Amygdala (tissue), 56 donors: ENCODE measurements around the gene CACHD1.
"Not testable (repeated sequence)": the region's sequence is repeated elsewhere in the genome, so short reads cannot be mapped to it uniquely, and the experiment has no call there.

Source experiments
- DNase-seq, 56 donors: peaks; one replicate each; lab custom pipeline; 2025; lab: John Stamatoyannopoulos, UW

Gene CACHD1

DNA sequence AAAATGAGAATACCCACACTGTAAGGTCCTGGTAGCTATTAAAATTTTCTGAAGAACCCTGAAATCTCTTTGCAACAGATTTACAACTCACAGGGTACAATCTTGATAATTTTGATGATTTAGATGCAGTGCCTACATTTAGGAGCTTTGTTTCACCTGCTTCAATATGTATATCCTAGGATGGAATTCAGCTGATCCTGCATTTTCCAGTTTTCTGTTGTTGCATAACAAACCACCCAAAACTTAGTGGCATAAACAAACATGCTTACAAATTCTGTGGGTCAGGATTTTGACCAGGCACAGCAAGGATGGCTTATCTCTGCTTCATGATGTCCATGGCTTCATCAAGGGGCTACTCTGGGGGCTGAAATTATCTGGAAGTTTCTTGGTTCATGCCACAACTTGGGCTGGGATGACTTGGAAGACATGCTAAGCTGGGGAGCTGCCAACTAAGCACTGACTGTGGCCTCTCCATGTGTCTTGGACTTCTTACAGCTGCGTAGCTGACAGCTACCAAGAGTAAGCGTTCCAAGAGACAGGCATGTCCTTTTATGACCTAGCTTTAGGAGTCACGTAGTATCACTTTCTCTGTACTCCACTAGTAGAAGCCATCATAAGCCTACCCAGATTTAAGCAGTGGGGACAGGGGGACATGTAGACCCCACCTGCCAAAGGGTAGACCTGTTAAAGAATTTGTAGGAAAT, 108.5 kb downstream of the CACHD1 start:
- DNase-seq: peak in 1 of 56 donors; percentile 7

DNA sequence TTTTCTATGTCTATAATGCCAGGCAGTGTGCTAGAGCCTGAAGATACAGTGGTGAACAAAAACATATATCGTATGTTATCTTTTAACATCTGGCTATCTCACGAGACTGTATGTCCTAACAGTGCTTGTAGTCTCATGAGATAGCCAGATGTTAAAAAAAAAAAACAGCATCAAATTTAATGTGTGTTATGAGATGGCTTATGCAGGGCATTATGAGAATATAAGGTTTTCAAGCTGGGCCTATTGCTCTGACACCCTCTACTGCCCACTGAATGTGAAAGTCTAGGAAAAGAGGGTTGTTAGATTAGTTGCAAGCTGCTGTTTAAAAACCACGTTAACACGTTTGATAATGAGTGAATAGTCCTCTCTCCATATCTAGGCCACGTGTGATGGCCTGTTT, 109.8 kb downstream of the CACHD1 start:
- no peak for DNase-seq

DNA sequence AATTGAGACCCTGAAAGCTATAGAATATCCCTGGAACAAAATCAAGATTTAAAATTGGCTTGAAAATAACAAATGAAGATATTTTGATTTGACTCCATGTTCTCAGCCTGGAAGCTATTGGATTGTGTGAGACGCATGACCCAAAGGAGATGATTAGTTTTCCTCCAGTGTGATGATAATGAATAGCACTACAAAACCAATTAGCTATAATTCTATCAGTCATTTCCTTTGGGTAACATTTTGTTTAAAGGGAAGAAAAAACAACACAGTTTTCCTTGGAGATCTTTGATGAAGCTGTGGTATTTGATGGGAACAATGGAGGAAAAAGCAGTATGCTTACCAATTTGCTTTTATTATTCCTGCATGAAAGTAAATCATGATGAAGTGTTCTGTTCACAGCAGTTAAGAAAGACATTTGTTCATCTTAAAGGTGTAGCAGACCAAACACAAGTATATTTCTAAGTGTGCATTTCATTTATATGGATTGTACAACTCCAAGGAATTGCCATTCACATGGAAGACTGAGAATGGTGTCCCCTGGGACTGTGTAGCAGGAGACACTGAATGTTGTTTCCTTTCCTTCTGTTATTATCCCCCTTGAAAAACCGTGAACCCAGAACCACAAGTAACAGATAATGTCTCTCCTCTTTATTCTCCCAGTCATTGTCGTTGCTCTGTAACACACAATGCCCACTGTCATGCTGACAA, 111.4 kb downstream of the CACHD1 start:
- no peak for DNase-seq

DNA sequence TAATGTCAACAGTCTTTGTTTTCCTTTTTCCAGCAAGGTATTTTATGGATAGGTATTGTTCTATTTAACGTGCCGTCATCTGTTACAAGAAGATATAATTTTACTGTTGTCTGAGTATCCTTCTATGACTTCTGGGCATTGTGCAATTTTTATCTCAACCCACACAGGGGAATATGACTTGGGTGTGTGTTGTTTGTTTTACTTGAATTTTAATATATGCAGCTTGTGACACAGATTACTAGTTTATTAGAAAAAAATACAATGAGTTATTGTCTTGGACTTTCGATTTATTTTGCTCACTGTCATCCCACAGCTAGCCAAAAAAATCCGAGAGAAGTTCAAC, 111.9 kb downstream of the CACHD1 start:
- DNase-seq: no peak

DNA sequence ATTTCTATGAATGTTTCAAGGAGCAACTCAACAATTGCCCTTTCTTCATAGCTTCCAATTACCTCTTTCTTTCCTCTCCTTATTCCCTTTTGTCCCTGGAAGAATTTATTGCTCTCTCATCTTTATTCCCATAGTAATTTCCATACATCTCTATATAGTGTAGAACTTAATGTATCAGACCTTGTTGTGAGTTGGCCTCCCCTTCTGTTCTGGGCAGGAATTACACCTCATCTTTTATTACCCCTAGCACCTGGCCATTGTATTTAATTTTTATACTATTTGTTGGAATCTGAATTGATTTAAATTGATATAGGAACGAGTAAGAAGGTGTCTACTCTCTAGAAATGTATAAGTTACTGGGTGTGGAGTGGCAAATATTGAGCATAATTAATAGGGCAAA, 114.5 kb downstream of the CACHD1 start:
- no peak for DNase-seq

DNA sequence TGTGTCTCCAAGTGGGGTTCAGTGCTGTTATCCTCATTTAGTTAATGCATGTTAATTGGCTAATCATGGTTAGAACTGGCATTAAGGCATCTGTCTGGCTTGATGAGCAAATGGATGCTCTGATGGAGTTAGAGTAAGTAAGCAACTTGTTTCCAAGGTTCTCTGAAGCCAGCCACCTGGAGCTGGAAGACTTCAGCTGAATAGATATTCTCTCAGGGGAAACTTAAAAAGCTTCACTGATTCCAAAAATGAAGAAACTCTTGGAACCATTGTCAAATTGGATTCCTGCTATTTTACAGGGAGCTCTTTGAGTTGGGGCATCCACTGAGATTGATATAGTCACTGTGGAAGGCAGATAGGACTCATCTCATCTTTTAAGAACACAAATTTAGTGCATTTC, 118.9 kb downstream of the CACHD1 start:
- no peak for DNase-seq

DNA sequence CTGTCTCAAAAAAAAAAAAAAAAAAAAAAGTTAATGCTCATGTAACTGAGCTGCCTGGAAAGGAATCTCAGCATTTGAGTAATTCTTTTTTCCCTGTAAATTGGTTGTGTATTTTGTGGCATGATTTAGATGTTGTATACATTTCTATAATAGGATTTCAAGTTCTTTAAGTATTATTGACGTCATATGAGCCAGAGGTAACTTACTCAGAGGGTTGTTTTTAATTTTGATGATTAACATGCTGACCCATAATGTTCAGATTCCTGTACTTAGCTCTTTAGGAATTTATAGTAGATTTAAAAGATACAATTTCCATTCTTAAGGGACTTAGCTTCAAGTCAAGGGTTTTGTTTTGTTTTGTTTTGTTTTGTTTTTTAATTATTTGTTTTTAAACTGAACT, 120.4 kb downstream of the CACHD1 start:
- DNase-seq: no peak

DNA sequence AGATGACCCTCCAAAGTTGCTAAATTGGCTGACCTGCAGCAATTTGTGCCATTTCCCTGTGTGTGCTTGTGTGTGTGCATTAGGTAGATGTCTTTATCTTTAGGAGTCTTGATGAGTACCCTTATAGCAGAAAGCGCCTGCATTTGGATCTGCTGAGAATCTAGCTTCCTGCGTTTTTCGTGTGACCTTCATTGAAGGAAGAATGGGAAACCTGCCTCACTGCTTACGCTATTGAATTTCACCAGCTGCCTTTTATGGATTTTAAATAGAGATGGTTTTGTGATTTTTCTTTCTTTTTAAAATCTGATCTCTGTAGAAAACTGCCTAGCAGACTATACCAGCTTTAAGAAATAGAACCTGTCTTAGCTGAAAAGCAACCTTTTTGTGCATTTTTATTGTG, 124.5 kb downstream of the CACHD1 start:
- DNase-seq: no peak

DNA sequence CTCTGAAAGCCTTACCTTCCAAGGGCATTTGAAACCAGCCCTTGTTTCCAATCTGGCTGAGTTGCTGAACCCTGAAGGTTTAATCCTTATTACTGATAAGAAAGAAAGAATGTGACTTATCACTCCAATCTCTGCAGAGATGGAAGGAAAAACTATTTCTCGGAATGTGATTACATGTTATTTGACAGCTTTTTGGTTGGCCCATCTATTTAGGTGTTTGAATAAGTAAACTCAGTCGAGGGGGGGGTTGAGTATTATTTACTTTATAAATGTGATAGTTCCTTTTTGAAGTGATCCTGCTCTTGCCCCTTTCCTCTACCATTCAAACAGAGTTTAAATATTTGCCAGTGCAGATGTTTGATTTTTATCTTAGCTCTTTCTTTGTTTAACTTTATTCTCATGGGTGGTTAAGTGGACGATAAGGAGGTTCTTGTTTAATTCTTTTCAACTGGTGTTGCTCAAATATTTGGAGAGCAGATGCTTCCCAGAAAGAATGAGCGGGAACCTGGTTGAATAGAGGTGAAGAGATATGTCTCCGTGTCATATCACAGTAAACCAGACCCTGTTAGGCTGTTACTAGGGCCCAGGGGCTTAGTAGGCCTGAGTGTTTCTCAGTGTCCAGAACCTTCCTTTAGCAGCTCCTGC, 126.1 kb downstream of the CACHD1 start:
- no peak for DNase-seq

DNA sequence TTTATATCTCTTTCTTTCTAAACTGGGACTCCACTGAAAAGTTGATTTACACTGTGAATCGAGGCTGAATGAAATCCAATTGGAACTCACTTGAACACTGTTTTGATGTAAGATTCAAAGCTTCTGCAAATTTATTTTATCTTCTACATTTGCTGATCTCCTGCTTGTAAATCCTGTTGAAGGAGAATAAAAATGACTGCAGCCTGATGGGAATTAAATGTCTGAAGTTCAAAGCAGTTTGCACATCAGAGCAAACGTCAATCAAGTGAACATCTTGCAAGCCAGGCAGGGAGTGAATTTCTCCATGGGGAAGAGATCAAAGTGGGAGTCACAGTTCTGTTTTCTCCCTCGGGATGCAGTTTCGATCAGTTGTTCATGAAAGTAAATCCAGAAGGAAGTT, 127.2 kb downstream of the CACHD1 start:
- DNase-seq: no peak

DNA sequence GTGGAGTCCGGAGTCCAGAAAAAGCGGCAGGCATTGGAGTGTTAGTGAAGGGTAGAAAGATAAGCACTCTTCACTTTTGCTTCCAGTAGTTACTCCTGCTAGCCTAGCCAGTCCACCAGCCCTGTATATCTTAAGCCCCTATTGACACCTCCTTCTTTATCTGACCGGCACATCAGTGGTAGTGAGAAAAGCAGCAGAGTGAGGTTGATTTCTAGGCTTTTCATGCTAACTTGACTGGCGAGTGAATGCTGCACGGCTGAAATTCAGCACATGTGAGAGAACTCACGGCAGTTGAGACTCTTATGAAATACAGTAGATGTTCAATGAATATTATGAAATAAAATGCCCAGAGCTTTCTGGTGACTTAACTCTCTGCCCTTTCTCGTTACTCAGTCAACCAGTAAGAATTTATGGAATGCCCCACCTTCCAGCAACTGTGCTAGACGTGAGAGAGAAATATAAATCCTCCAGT, 128.2 kb downstream of the CACHD1 start:
- no peak for DNase-seq

DNA sequence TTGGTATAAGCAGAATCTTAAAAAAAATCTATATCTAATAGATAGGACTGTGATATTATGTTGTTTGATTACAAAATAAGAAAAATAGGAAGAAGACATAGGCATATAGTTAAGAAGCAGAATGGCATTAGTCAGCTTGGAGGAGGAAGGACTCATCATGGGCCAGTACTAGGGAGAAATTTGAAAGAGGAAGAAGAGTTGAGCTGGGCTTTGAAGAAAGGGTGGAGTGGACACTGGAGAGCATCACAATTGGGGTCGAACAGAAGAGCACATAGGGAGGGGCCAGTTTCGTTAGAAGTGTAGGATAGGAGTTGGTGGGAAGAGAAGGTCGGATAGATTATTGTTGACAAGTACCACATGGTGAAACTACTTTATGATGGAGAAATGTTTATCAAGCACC, 129.3 kb downstream of the CACHD1 start:
- DNase-seq: no peak

DNA sequence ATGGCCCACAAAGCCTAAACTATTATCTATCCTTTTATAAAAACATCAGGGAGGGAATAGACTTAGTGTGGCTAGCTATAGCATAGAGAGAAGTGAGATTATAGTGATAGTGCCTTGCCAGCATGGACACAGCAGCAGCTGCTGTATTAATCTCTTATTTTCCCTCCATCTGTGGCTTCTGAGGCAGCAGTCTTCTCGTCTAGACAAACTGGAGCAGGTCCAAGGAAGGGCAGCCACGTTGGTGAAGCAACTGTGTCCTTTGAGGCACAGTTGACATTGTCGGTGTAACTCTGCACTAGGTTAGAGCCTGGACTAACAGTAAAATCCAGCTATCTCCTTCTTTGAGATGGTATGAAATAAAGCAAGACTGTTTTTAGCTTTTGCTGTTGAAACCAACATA, 131.3 kb downstream of the CACHD1 start:
- DNase-seq: no peak

DNA sequence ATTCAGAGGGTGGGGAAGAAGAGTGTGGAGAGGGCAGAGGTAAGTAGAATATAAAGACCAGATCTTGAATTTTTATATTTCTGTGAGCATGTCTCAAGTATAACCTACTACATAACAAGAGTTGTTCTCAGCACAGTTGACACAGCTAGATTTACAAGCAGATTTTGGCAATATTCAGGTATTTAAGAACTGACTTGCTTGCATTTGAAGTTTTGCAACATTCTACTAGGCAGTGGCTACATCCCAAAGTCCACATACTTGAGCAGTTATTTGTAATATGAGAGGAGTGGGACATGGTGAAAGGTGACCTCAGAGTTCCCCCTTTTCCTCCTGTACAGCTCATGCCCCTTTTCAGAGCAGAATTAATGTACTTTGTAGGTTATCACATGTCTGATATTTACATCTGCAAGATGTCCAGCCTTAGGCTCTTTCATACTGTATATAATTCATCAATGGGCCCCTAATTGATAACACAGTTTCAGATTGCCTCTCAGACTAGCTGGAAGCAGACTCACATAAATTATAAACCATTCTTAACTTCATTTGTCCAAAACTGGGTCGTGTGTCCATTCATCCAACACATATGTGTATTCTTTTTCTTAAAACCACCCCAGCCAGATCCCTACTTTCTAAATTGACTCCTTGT, 138.2 kb downstream of the CACHD1 start:
- DNase-seq: no peak

DNA sequence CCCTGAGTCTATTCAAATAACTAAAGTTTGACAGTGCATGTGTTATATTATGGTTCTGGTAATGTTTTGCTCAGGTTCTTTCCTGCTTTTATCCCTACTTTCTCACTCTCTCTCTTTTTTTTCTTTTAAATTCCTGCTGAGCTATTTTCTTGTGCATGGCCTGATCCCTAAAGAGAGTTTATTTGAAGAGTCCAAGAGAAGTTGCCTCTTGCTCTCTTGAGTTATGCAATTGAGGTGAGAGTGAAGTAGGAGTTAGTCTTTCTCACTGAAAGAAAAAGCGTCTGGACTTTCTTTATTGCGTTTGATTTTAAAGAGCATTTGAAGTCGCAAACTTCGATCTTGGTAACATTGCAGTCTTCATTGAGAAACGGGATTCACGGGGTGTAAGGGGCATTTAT, 138.7 kb downstream of the CACHD1 start:
- no peak for DNase-seq

DNA sequence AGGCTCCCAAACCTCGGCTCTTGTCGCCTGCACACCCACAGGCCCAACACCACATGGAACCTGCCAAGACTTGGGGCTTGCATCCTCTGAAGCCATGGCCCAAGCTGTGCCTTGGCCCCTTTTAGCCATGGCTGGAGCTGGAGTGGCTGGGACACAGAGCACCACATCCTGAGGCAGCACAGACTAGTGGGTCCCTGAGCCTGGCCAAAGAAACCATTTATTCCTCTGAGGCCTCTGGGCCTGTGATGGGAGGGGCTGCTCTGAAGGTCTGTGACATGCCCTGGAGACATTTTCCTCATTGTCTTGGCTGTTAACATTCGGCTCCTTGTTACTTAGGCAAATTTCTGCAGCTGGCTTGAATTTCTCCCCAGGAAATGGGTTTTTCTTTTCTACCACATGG, 141.0 kb downstream of the CACHD1 start:
- DNase-seq: not testable (repeated sequence)

DNA sequence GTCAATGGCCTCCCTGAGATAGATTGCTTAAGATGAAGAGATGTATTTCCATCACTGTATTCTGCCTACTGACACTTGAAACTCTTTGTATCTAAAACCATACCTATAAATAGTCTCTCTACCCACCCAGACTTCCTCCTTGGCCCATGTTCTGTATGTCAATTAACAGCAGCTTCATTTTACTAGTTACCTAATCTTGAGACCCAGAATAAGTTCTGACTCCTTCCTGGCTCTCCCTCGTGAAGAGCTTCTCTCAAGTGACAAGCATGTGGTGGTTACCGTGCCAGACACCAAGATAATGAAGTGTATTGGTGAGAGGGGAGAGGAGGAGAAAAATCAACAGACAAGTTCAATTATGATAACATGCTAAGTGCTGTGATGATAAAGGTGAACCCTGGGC, 146.1 kb downstream of the CACHD1 start:
- DNase-seq: no peak

DNA sequence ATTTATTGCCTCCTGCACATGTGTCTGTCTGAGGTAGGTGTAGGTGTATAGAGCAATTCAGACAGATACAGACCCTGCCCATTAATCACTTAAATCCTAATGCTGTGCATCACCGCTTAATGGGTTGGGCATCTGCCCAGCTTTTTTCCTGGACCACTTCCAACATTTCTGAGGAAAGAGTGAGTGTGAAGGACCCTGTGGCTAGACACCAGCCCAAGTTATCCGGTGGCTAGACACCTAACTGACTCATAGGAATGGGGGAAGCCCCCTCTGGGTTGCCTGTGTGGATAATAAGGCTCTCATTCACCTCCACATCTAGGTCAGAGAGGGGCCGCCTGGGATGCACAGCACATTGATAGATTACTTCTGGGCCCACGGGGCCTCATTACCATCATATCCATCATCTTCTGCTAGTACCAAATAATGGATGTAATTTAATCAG, 153.8 kb downstream of the CACHD1 start:
- no peak for DNase-seq

DNA sequence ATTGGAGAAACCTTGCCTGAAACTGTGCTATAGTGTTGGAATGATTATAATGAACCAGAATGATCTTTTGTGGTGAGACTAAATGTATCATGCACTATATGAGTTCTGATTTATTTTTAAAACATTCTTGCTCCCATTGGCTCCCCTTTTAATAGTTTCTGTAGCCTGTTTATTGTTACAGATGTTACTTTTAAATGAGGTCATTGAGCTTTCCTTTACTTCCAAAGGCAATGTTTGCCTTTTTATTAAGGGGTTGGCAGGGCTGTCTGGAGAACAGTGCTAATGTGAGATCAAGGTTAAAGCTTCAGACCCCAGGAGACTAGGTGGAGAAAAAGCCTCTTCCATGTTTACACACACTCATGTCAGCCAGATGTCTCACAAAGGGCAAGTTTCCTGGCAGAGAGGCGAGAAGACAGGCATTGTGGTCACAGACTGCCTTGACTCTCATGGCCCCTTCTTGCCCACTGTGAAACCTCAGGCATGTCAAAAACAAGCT, 154.3 kb downstream of the CACHD1 start:
- DNase-seq: no peak

DNA sequence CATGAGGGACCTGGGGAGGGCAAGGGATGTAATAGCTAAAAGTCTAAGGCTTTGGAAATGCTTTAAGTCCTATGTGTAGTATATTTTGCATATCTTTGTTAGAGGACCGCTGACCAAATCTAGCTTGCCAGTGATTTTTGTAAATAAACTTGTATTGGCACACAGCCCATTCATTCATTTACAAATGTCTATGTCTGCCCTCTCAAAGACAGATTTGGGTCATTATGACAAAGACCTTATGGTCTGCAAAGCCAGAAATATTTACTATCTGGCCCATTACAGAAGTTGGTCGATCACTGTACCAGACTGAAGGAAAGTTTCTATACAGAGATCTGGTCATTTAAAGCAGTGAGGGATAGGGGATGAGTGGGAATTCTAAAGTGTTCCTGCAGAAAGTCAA, 154.9 kb downstream of the CACHD1 start:
- DNase-seq: no peak

DNA sequence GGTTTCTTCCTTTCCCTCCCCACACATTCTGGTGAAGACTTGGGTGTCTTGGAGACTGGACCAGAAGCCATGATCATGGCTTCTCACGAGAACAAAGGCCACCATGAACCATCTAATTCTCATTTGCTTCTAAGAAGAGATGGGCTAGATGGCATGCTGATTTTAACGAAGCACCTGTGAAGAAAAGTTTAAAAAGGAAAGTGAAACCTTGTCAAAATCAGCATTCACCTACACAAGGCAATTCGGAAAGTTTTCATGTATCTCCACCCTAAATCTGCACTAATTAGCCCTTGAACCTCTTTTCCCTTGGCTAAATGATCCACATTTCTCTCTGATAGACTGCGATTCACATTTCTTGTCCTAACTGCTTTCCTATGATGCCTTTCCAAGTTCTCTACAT, 160.7 kb downstream of the CACHD1 start:
- DNase-seq: no peak
